ENCODE measurements around the gene NPEPPS.
"Not testable (repeated sequence)": the region's sequence is repeated elsewhere in the genome, so short reads cannot be mapped to it uniquely, and the experiment has no call there.

The NPEPPS gene

DNA sequence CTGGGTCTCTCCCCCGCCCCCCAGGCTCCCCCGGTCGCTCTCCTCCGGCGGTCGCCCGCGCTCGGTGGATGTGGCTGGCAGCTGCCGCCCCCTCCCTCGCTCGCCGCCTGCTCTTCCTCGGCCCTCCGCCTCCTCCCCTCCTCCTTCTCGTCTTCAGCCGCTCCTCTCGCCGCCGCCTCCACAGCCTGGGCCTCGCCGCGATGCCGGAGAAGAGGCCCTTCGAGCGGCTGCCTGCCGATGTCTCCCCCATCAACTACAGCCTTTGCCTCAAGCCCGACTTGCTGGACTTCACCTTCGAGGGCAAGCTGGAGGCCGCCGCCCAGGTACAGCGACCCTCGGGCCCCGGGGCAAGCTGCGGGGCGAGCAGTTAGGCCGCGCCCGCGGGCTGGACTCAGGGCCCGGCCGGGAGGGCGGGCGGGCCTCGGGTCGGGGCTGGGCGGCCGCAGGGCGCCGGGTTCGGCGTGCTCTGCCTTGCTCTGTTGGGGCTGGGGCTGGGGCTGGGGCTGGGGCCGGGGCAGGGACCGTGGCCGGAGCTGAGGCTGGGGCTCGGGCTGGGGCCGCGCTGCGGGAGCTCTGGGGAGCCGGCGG lies 419 bp downstream of the NPEPPS start:
- H3K27ac Mint-ChIP-seq, CTCF ChIA-PET, H3K9me3 Mint-ChIP-seq, H3K36me3 Mint-ChIP-seq, H3K27me3 Mint-ChIP-seq: not testable (repeated sequence)
- peak overlapping the region; percentile 52 for H3K4me3 Mint-ChIP-seq
- peaks cover 14% of the 10 kb centered on the region for H3K4me1 Mint-ChIP-seq
- DNase-seq: peak; percentile 28

DNA sequence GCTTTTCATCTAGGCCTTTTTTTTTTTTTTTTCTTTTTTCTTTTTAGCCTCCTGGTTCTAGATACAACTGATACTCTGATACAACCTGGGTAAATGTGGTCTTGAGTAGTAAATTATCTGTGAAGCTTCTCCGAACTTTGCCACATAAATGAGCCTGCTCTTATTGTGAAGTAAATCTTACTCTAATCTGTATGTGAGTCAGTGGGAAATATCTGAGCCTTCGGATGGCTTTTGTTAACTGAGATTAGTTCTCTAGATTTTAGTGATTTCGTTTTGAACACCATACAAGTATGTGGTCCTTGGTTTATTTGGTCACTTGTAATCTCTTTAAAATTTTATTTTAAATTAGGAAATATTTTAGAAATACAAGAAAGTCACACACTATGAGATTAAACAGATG lies 8.2 kb downstream of the NPEPPS start:
- H3K4me1 Mint-ChIP-seq, DNase-seq, H3K27me3 Mint-ChIP-seq, H3K27ac Mint-ChIP-seq, H3K9me3 Mint-ChIP-seq, CTCF ChIA-PET, H3K36me3 Mint-ChIP-seq, H3K4me3 Mint-ChIP-seq: not testable (repeated sequence)

DNA sequence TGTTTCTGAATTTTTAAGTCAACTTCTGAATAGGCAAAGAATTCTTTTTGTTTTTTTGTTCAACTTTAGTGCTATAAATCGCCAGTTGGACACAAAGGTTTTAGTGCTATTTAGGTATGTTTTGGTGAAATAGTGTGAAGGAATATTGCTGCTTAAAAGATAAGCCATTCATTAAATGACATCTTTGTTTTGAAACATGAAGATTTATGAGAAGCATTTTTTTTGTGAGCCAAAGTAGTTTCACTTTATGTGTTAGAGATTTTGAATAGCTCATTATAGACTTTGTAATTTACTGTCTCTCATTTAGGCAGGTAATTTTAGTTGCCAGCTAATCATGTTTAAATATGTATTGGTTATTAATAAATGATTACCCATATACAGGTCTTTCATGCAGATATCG lies 10.8 kb downstream of the NPEPPS start:
- H3K9me3 Mint-ChIP-seq, CTCF ChIA-PET, H3K36me3 Mint-ChIP-seq, H3K4me3 Mint-ChIP-seq, DNase-seq, H3K27me3 Mint-ChIP-seq, H3K4me1 Mint-ChIP-seq, H3K27ac Mint-ChIP-seq: not testable (repeated sequence)

DNA sequence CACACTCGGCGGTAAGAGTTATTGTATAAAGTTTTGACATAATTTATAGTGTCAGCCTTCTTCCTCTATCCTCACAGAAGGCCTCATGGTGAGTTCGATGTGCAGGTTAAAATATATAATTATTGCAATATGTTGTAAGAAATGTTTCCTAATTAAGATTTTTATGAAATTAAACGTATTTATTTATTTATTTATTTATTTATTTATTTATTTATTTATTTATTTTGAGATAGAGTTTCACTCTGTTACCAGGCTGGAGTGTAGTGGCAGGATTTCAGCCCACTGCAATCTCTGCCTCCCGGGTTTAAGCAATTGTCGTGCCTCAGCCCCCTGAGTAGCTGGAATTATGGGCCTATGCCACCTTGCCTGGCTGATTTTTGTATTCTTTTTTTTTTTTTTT lies 13.4 kb downstream of the NPEPPS start:
- DNase-seq, H3K9me3 Mint-ChIP-seq, CTCF ChIA-PET, H3K4me1 Mint-ChIP-seq, H3K27ac Mint-ChIP-seq, H3K27me3 Mint-ChIP-seq, H3K4me3 Mint-ChIP-seq, H3K36me3 Mint-ChIP-seq: not testable (repeated sequence)

DNA sequence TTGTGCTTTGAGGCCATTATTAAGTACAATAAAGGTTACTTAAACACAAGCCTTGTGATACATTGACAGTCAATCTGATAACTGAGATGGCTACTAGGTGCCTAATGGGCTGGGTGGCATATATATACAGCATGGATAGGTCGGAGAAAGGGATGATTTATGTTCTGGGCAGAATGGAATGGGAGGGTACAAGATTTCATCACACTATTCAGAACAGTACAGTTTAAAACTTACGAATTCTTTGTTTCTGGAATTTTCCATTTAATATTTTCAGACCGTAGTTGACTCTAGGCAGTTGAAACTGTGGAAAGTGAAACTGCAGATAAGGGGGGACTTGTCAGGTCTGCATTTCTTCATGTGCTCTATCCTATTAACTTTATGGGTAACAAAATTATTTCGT lies 23.8 kb downstream of the NPEPPS start:
- DNase-seq, H3K27ac Mint-ChIP-seq, H3K4me3 Mint-ChIP-seq, H3K27me3 Mint-ChIP-seq, H3K36me3 Mint-ChIP-seq, H3K4me1 Mint-ChIP-seq, CTCF ChIA-PET, H3K9me3 Mint-ChIP-seq: not testable (repeated sequence)

DNA sequence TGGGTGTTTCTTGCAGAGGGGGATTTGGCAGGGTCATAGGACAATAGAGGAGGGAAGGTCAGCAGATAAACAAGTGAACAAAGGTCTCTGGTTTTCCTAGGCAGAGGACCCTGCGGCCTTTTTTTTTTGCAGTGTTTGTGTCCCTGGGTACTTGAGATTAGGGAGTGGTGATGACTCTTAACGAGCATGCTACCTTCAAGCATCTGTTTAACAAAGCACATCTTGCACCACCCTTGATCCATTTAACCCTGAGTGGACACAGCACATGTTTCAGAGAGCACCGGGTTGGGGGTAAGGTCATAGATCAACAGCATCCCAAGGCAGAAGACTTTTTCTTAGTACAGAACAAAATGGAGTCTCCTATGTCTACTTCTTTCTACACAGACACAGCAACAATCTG lies 25.2 kb downstream of the NPEPPS start:
- not testable (repeated sequence) for H3K36me3 Mint-ChIP-seq

DNA sequence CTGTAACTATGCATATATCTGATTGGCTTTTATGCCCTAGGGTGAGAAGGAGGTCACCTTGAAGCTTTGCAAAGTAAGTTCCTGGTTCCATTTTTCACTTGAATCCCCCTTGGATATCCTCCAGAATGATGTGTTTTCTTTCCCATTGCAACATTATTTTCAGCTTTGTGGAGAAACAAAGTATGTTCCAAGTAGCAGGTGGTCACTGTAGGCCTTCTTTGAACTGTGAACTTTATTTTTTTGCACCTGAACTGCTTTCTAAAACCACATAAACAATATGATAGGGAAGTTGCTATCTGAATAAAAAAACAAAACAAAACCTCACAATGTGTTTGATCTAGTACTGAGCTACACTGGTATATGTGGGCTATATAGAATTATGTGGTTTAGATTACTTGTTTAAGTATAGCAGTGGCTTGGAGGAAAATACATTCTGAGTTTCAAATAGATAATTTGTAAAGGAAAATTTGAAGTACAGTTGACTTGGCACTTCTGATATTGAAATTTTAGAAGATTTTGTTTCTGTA lies 29.7 kb downstream of the NPEPPS start:
- H3K27ac Mint-ChIP-seq, H3K36me3 Mint-ChIP-seq, H3K4me3 Mint-ChIP-seq, H3K4me1 Mint-ChIP-seq, H3K27me3 Mint-ChIP-seq, CTCF ChIA-PET, DNase-seq, H3K9me3 Mint-ChIP-seq: not testable (repeated sequence)

More for the DNA sequence above, 25.2 kb downstream of the NPEPPS start:
- H3K4me1 Mint-ChIP-seq, DNase-seq, H3K4me3 Mint-ChIP-seq, H3K27ac Mint-ChIP-seq, CTCF ChIA-PET, H3K27me3 Mint-ChIP-seq, H3K9me3 Mint-ChIP-seq: not testable (repeated sequence)

DNA sequence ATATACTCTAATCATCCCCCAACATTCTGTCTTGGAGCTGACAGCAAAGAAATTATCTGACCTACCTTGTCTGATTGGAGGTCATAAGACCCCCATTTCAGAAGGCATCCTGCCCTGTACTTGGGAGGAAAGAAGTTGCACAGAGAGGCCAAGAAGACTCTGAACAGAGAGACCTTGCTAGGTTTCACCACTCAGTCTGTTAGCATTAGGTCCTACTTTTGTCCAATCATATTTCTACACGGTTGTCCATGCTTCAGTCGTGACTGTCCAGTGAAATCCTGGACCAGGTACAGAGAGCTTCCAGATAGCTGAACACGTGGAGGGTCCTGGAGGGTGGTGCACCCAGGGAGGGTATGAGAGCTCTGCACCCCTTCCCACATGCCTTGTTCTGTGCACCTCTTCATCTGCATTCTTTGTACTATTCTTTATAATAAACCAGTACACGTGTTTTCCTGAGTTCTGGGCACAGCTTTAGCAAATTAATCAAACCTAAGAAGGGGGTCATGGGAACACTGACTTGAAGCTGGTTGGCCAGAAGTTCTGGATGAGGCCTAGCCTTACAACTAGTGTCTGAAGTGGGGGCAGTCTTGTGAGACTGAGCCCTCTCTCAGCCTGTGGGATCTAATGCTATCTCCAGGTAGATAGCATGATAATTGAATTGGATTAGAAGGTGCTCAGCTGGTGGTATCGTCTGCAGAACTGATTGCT lies 30.9 kb downstream of the NPEPPS start:
- H3K9me3 Mint-ChIP-seq, H3K36me3 Mint-ChIP-seq, DNase-seq, H3K4me3 Mint-ChIP-seq, H3K4me1 Mint-ChIP-seq, CTCF ChIA-PET, H3K27me3 Mint-ChIP-seq, H3K27ac Mint-ChIP-seq: not testable (repeated sequence)

DNA sequence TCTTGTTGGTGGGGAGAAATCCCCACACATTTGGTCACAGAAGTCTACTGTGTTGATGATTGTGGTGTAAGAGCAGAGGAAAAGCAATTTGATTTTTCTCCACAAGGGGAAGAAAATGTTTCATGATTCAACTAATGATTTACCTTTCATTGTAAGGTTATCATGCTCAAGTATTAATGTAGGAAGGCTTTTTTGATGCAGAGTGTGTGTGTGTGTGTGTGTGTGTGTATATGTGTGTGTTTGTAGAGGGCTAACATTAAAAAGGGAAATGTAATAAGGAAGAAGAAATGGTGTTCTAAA lies 31.4 kb downstream of the NPEPPS start:
- H3K9me3 Mint-ChIP-seq, CTCF ChIA-PET, H3K36me3 Mint-ChIP-seq, DNase-seq, H3K27me3 Mint-ChIP-seq, H3K4me3 Mint-ChIP-seq, H3K4me1 Mint-ChIP-seq, H3K27ac Mint-ChIP-seq: not testable (repeated sequence)

DNA sequence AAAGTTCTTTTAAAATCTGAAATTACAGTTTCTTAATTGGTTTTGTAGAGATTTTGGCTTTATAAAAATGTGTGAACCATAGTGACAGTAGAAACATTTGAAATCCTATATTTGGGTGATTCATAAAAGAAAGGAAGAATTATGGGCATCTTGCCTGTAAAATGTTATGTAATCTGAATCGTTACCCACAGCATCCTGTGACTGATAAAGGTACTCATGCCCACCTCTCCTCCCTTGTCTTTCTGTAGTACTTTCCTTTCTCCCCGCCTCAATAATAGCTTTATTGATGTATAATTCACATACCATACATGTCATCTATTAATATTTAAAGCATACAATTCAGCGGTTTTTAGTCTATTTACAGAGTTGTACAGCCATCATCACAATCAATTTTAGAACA lies 36.4 kb downstream of the NPEPPS start:
- H3K4me3 Mint-ChIP-seq, H3K27me3 Mint-ChIP-seq, CTCF ChIA-PET, DNase-seq, H3K27ac Mint-ChIP-seq, H3K4me1 Mint-ChIP-seq, H3K9me3 Mint-ChIP-seq: not testable (repeated sequence)
- H3K36me3 Mint-ChIP-seq: peaks cover 12% of the 10 kb centered on the region

DNA sequence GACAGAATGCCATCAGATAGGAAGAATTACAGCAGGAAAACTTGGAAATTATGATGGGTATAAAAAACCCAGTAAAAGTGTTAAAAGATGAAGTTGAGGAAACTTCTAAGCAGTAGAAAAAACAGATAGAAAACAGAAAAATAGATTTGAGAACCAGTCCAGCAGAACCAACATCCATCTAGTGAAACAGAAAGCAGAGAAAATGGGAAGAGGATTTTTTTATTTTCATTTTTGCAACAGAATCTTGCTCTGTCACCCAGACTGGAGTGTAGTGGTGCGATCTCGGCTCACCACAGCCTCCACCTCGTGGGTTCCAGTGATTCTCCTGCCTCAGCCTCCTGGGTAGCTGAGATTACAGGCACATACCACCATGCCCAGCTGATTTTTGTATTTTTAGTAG lies 41.7 kb downstream of the NPEPPS start:
- H3K4me1 Mint-ChIP-seq, CTCF ChIA-PET, H3K27me3 Mint-ChIP-seq, H3K9me3 Mint-ChIP-seq, DNase-seq, H3K27ac Mint-ChIP-seq, H3K4me3 Mint-ChIP-seq: not testable (repeated sequence)
- H3K36me3 Mint-ChIP-seq: peaks cover 16% of the 10 kb centered on the region

DNA sequence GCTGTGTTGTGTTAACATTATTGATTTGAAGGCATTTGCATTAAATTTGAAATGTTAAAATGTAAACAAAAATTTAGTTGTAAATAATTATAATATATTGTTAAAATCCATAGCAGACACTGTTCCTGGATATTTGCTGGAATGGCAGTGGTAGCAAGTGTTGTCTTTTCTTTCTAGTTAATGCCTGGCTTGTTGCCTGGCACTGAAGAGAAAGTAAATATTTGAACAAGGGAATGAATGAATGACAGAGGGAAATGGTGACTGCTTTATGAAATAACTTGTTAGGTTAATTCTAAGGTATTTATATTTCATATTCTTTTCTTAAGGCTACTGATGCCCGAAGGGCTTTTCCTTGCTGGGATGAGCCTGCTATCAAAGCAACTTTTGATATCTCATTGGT lies 51.5 kb downstream of the NPEPPS start:
- H3K4me3 Mint-ChIP-seq, H3K36me3 Mint-ChIP-seq, H3K4me1 Mint-ChIP-seq, DNase-seq, CTCF ChIA-PET, H3K27me3 Mint-ChIP-seq, H3K27ac Mint-ChIP-seq, H3K9me3 Mint-ChIP-seq: not testable (repeated sequence)

DNA sequence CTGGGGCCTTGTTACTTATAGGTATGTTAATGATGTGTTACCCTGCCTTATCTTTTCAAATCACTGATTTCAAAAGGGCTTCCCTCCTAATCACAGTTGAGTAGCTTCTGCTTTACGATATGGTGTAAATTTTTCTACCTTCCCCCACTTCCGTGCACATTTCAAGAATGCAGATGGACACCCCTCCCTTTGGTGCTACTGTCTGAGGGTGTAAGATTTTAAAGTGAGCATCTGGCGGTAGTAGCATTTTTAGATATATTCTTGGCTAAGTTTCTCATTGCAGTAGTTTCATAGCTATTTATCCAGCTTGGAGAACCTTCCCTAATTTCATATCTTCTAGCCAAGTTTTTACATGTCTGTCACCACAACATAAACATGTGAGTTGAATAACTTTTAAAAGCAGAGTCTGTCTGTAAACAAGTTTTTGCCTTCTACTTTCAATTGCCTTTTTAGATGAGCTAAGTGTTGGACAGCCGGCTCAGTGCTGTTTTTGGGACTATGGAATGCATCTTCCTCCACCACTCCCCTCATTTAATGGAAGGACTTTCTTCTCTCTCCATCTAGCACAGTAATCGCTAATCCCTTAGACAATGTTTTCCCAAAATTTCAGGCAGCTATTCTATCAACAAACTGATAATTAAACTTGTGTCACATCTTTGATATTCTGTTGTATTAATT lies 55.6 kb downstream of the NPEPPS start:
- DNase-seq, H3K36me3 Mint-ChIP-seq, H3K4me3 Mint-ChIP-seq, CTCF ChIA-PET, H3K4me1 Mint-ChIP-seq, H3K27me3 Mint-ChIP-seq, H3K27ac Mint-ChIP-seq, H3K9me3 Mint-ChIP-seq: not testable (repeated sequence)

DNA sequence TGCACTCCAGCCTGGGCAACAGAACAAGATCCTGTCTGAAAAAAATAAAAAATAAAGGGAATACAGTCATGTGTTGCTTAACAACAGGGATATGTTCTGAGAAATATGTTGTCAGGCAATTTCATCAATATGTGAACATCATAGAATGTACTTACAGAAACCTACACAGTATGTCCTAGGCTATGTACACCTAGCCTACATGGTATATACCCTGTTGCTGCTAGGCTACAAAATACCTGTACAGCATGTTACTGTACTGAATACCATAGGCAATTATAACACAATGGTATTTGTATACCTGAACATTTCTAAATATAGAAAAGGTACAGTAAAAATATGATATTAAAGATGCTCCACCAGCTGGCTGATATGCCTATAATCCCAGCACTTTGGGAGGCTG lies 62.6 kb downstream of the NPEPPS start:
- not testable (repeated sequence) for H3K27me3 Mint-ChIP-seq, H3K27ac Mint-ChIP-seq, H3K9me3 Mint-ChIP-seq, H3K4me3 Mint-ChIP-seq, H3K4me1 Mint-ChIP-seq, DNase-seq
- CTCF ChIA-PET: interaction anchor here (0.7 kb wide), 1 partner anchor 23 kb away, joined by 6 read pairs; no protein-coding TSS in a partner anchor
- peaks cover 21% of the 10 kb centered on the region for H3K36me3 Mint-ChIP-seq

DNA sequence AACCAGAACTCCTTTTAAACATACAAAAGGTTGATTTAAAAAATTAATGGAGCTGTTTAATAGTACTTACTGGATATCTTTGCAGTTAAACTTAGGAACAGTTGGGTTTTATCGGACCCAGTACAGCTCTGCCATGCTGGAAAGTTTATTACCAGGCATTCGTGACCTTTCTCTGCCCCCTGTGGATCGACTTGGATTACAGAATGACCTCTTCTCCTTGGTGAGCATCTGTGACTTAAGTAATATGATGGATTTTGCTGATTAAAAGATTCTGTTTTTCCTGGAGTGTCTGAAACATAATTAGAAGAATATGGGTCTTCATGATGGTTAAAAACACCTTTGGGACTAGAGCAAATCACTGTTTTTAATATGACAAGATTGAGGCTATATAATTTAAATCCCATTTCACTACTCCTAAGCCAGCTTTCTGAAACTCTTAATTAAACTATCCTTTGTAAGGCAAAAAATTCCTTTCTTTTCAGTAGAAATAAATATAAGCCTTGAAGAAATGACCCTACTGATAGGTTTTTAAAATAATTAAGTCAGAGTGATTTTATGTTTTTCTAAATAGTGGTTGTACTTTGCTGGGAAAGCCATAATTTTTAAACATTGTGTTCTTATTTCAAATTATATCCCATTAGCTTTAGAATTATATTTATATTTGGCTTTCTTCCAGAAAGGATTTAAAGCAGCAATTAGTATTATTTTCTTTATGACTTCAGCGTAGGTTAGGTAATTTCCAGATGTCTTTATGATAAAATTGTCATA lies 73.1 kb downstream of the NPEPPS start:
- CTCF ChIA-PET: interaction anchor here (1.3 to 2.1 kb wide), 2 partner anchors 12 kb away, joined by 4 to 6 read pairs; no protein-coding TSS in a partner anchor
- Mint-ChIP-seq H3K4me1 (no peaks in the 10 kb centered on the region), H3K27me3 (no peaks in the 10 kb centered on the region), H3K36me3 (peaks cover 43% of the 10 kb centered on the region), H3K9me3 (no peaks in the 10 kb centered on the region), H3K27ac (no peak overlapping the region), H3K4me3 (no peak overlapping the region)
- no peak for DNase-seq
